GM23338 (cell line): ENCODE results near the gene MCC. TPM values are rescaled to one million over a fixed set of nuclear protein-coding genes. Genes with fewer than 3 reads are reported as not detected.

Experiments used
- ATAC-seq: fragments of 200-7000 bp; cut with Tn5 transposase; 3 replicates; pipeline ENCODE4 v1.9.1; 2020
- DNase-seq: peaks from one replicate; pipeline ENCODE4 v3.0.0-alpha.2; 2015; ENCODE audit warnings: low spot score
- H2AFZ ChIP-seq: fragments of 200-600 bp; sonication (generic); 2 replicates; pipeline ENCODE4 v1.8.0; 2016; ENCODE audit warnings: antibody characterized with exemption, mild to moderate bottlenecking, moderate library complexity
- H3F3A ChIP-seq: fragments of 200-600 bp; sonication (generic); replicated peaks from 2 replicates; pipeline ENCODE4 v1.8.0; 2017; ENCODE audit warnings: antibody characterized with exemption, mixed run types, low read depth
- H3K27ac ChIP-seq: fragments of 200-600 bp; sonication (generic); 2 replicates; pipeline ENCODE4 v1.6.1; 2016; ENCODE audit warnings: low read depth
- H3K27me3 ChIP-seq: fragments of 200-600 bp; sonication (generic); 2 replicates; pipeline ENCODE4 v1.8.0; 2016; ENCODE audit warnings: mild to moderate bottlenecking, mixed run types, moderate library complexity; ENCODE audit not compliant: insufficient read depth
- H3K36me3 ChIP-seq: fragments of 200-600 bp; sonication (generic); 2 replicates; pipeline ENCODE4 v1.8.0; 2016; ENCODE audit warnings: mild to moderate bottlenecking; ENCODE audit not compliant: insufficient read depth
- H3K4me1 ChIP-seq: fragments of 200-600 bp; sonication (generic); 2 replicates; pipeline ENCODE4 v1.8.0; 2016; ENCODE audit warnings: mild to moderate bottlenecking, moderate library complexity; ENCODE audit not compliant: insufficient read depth
- H3K4me2 ChIP-seq: fragments of 200-600 bp; sonication (generic); 2 replicates; pipeline ENCODE4 v1.7.1; 2017; ENCODE audit warnings: mixed run types
- H3K4me3 ChIP-seq: fragments of 200-600 bp; sonication (generic); 2 replicates; pipeline ENCODE4 v1.6.1; 2016; ENCODE audit warnings: mixed run types
- H3K79me2 ChIP-seq: fragments of 200-600 bp; sonication (generic); replicated peaks from 2 replicates; pipeline ENCODE4 v1.8.0; 2017; ENCODE audit warnings: mild to moderate bottlenecking; ENCODE audit not compliant: insufficient read depth
- H3K9me2 ChIP-seq: fragments of 200-600 bp; sonication (generic); 2 replicates; pipeline ENCODE4 v1.8.0; 2017; ENCODE audit not compliant: insufficient read depth
- H4K20me1 ChIP-seq: fragments of 200-600 bp; sonication (generic); replicated peaks from 2 replicates; pipeline ENCODE4 v1.8.0; 2017; ENCODE audit warnings: mild to moderate bottlenecking; ENCODE audit not compliant: insufficient read depth
- H3K27ac Mint-ChIP-seq: 2 replicates; pipeline ENCODE4 v1.8.0; 2020; ENCODE audit warnings: inconsistent platforms, mild to moderate bottlenecking, moderate library complexity, mixed read lengths
- H3K27me3 Mint-ChIP-seq: 3 replicates; pipeline ENCODE4 v1.8.0; 2022; ENCODE audit warnings: low read depth, mild to moderate bottlenecking, moderate library complexity, mixed read lengths, inconsistent platforms; ENCODE audit not compliant: insufficient read depth, poor library complexity
- H3K36me3 Mint-ChIP-seq: 3 replicates; pipeline ENCODE4 v1.8.0; 2021; ENCODE audit warnings: low read depth, mild to moderate bottlenecking, inconsistent platforms, moderate library complexity, mixed read lengths
- H3K4me1 Mint-ChIP-seq: 3 replicates; pipeline ENCODE4 v1.8.0; 2020; ENCODE audit warnings: mild to moderate bottlenecking, inconsistent platforms, mixed read lengths
- H3K4me3 Mint-ChIP-seq: 3 replicates; pipeline ENCODE4 v1.8.0; 2021; ENCODE audit warnings: moderate library complexity, mild to moderate bottlenecking, inconsistent platforms, mixed read lengths
- H3K9me3 Mint-ChIP-seq: 3 replicates; pipeline ENCODE4 v1.8.0; 2020; ENCODE audit warnings: moderate library complexity, mild to moderate bottlenecking, inconsistent platforms, mixed read lengths
- CREB1 ChIP-seq: fragments of 250-450 bp; sonication (Bioruptor Pico); IDR thresholded peaks from 2 replicates; pipeline ENCODE4 v1.5.0; 2020; ENCODE audit warnings: low read depth, mild to moderate bottlenecking, moderate library complexity
- EZH2 ChIP-seq: fragments of 200-600 bp; sonication (generic); IDR thresholded peaks from one replicate; pipeline ENCODE4 v1.8.0; 2017; ENCODE audit warnings: antibody characterized with exemption, mild to moderate bottlenecking, low read depth; ENCODE audit not compliant: unreplicated experiment
- EZH2phosphoT487 ChIP-seq: fragments of 200-600 bp; sonication (generic); IDR thresholded peaks from one replicate; pipeline ENCODE4 v1.8.1; 2018; ENCODE audit warnings: antibody characterized with exemption; ENCODE audit not compliant: unreplicated experiment
- JUNB ChIP-seq: IDR thresholded peaks from one replicate; pipeline ENCODE4 v1.6.1; 2016; ENCODE audit warnings: antibody characterized with exemption; ENCODE audit not compliant: unreplicated experiment
- NANOG ChIP-seq: IDR thresholded peaks from 2 replicates; pipeline ENCODE4 v1.6.1; 2016; ENCODE audit warnings: antibody characterized with exemption, borderline replicate concordance
- POLR2AphosphoS5 ChIP-seq: IDR thresholded peaks from 2 replicates; pipeline ENCODE4 v1.6.1; 2016; ENCODE audit warnings: antibody characterized with exemption, low read depth
- STAT1 ChIP-seq: IDR thresholded peaks from one replicate; pipeline ENCODE4 v1.6.1; 2016; ENCODE audit warnings: antibody characterized with exemption; ENCODE audit not compliant: unreplicated experiment
- ZNF114 ChIP-seq: fragments of 250-450 bp; sonication (Bioruptor Pico); IDR thresholded peaks from 2 replicates; pipeline ENCODE4 v1.5.0; 2020; ENCODE audit warnings: mild to moderate bottlenecking, moderate library complexity
- ZNF331 ChIP-seq: fragments of 250-450 bp; sonication (Bioruptor Pico); IDR thresholded peaks from 2 replicates; pipeline ENCODE4 v1.5.0; 2020; ENCODE audit warnings: low read depth, mild to moderate bottlenecking, moderate library complexity
- polyA plus RNA-seq: library from polyadenylated mRNA; unstranded; fragments of >200 nt; fragmentation: Nextera tagmentation; extraction: Ambion mirVana; gene quantifications from 2 replicates; pipeline ENCODE4 v1.2.1, GENCODE V29; 2016
- total RNA-seq: library from RNA; depleted of rRNA; stranded (reverse); fragments of >200 nt; shearing (Covaris generic); gene quantifications from 2 replicates; pipeline ENCODE4 v1.2.3, GENCODE V29; 2014
- TF ChIP-seq, protein P1 (sequence below): fragments of 250-450 bp; sonication (Bioruptor Pico); IDR thresholded peaks from 2 replicates; pipeline ENCODE4 v1.5.0; 2020; ENCODE audit warnings: mild to moderate bottlenecking, moderate library complexity
- TF ChIP-seq, protein P2 (sequence below), 2 experiments: fragments of 200-600 bp in 1 of 2; sonication (generic) in 1 of 2; conservative IDR thresholded peaks; 2 replicates each; pipeline versions ENCODE4 v1.5.1 to v1.6.1; 2016 to 2017; ENCODE audit warnings: antibody characterized with exemption in 2 of 2, low read depth in 2 of 2, mild to moderate bottlenecking in 2 of 2, moderate library complexity in 1 of 2
- TF ChIP-seq, protein P3 (sequence below): IDR thresholded peaks from 2 replicates; pipeline ENCODE4 v1.6.1; 2016; ENCODE audit warnings: antibody characterized with exemption

MCC gene
- total and polyA plus RNA-seq, 2 experiments from 2014 or later: 3.8 to 10.1 TPM

GRCh38 chr5:113299591-113299990 is 188.7 kb downstream of the MCC start:
- H3K36me3 ChIP-seq: no peaks in the 10 kb centered on the region
- ATAC-seq: no peak
- H3K4me2 ChIP-seq: no peak overlapping the region
- H3K27me3 Mint-ChIP-seq: peaks cover 11% of the 10 kb centered on the region
- H3K9me3 Mint-ChIP-seq: no peaks in the 10 kb centered on the region
- no peaks in the 10 kb centered on the region for H3K79me2 ChIP-seq
- no peak overlapping the region for H3K4me3 ChIP-seq
- H4K20me1 ChIP-seq: no peaks in the 10 kb centered on the region
- no peaks in the 10 kb centered on the region for H3F3A ChIP-seq
- DNase-seq: no peak
- peaks cover 17% of the 10 kb centered on the region for H3K27me3 ChIP-seq
- H3K9me2 ChIP-seq: peaks cover 2% of the 10 kb centered on the region; the same call in 1 of the 2 replicates
- no peak overlapping the region for H2AFZ ChIP-seq
- H3K4me1 Mint-ChIP-seq: peaks cover 26% of the 10 kb centered on the region
- H3K36me3 Mint-ChIP-seq: no peaks in the 10 kb centered on the region
- H3K4me3 Mint-ChIP-seq: no peak overlapping the region
- TF ChIP-seq EZH2phosphoT487: no peak
- no peak for TF ChIP-seq NANOG
- peaks cover 18% of the 10 kb centered on the region for H3K4me1 ChIP-seq
- no peak overlapping the region for H3K27ac Mint-ChIP-seq
- H3K27ac ChIP-seq: no peak overlapping the region

DNA sequence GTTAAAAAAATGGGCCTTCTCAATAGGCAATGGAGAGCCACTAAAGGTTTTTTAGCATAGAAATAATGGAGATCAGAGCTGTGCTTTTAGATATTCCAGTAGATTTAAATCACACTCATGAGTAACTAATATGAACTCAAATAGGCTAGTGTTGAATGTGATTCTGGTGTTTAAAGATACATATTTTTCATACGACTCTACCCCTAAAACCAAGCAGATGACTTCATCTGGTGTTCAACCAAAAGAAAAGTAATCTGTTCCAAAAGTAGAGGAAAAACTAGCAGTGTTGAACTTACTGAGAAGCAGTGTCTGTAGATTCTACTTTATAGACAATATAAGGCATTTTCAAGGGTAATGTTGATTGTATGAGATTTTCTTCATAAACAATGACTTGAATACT is 191.6 kb downstream of the MCC start:
- H3K9me3 Mint-ChIP-seq: no peaks in the 10 kb centered on the region
- H4K20me1 ChIP-seq: no peaks in the 10 kb centered on the region
- no peak overlapping the region for H3K4me3 ChIP-seq
- H3F3A ChIP-seq: no peaks in the 10 kb centered on the region; the same call in 1 of the 2 replicates
- peaks cover 44% of the 10 kb centered on the region for H3K27me3 ChIP-seq
- H3K9me2 ChIP-seq: no peaks in the 10 kb centered on the region
- no peak overlapping the region for H3K4me2 ChIP-seq
- no peak overlapping the region; the same call in 2 of the 3 replicates for H3K4me3 Mint-ChIP-seq
- H3K79me2 ChIP-seq: peaks cover 4% of the 10 kb centered on the region
- ATAC-seq (no peak), DNase-seq (no peak)
- peaks cover 16% of the 10 kb centered on the region for H3K27me3 Mint-ChIP-seq
- TF ChIP-seq JUNB (no peak), EZH2phosphoT487 (no peak), ZNF114 (CRISPR knock-in tag) (no peak), POLR2AphosphoS5 (no peak), CREB1 (CRISPR knock-in tag) (no peak), ZNF331 (CRISPR knock-in tag) (no peak), EZH2 (no peak), STAT1 (no peak)
- TF ChIP-seq, protein P1, sequence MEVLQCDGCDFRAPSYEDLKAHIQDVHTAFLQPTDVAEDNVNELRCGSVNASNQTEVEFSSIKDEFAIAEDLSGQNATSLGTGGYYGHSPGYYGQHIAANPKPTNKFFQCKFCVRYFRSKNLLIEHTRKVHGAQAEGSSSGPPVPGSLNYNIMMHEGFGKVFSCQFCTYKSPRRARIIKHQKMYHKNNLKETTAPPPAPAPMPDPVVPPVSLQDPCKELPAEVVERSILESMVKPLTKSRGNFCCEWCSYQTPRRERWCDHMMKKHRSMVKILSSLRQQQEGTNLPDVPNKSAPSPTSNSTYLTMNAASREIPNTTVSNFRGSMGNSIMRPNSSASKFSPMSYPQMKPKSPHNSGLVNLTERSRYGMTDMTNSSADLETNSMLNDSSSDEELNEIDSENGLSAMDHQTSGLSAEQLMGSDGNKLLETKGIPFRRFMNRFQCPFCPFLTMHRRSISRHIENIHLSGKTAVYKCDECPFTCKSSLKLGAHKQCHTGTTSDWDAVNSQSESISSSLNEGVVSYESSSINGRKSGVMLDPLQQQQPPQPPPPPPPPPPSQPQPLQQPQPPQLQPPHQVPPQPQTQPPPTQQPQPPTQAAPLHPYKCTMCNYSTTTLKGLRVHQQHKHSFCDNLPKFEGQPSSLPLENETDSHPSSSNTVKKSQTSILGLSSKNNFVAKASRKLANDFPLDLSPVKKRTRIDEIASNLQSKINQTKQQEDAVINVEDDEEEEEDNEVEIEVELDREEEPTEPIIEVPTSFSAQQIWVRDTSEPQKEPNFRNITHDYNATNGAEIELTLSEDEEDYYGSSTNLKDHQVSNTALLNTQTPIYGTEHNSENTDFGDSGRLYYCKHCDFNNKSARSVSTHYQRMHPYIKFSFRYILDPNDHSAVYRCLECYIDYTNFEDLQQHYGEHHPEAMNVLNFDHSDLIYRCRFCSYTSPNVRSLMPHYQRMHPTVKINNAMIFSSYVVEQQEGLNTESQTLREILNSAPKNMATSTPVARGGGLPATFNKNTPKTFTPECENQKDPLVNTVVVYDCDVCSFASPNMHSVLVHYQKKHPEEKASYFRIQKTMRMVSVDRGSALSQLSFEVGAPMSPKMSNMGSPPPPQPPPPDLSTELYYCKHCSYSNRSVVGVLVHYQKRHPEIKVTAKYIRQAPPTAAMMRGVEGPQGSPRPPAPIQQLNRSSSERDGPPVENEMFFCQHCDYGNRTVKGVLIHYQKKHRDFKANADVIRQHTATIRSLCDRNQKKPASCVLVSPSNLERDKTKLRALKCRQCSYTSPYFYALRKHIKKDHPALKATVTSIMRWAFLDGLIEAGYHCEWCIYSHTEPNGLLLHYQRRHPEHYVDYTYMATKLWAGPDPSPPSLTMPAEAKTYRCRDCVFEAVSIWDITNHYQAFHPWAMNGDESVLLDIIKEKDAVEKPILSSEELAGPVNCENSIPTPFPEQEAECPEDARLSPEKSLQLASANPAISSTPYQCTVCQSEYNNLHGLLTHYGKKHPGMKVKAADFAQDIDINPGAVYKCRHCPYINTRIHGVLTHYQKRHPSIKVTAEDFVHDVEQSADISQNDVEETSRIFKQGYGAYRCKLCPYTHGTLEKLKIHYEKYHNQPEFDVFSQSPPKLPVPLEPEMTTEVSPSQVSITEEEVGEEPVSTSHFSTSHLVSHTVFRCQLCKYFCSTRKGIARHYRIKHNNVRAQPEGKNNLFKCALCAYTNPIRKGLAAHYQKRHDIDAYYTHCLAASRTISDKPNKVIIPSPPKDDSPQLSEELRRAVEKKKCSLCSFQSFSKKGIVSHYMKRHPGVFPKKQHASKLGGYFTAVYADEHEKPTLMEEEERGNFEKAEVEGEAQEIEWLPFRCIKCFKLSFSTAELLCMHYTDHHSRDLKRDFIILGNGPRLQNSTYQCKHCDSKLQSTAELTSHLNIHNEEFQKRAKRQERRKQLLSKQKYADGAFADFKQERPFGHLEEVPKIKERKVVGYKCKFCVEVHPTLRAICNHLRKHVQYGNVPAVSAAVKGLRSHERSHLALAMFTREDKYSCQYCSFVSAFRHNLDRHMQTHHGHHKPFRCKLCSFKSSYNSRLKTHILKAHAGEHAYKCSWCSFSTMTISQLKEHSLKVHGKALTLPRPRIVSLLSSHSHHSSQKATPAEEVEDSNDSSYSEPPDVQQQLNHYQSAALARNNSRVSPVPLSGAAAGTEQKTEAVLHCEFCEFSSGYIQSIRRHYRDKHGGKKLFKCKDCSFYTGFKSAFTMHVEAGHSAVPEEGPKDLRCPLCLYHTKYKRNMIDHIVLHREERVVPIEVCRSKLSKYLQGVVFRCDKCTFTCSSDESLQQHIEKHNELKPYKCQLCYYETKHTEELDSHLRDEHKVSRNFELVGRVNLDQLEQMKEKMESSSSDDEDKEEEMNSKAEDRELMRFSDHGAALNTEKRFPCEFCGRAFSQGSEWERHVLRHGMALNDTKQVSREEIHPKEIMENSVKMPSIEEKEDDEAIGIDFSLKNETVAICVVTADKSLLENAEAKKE (CRISPR knock-in tag): no peak
- TF ChIP-seq, protein P2, sequence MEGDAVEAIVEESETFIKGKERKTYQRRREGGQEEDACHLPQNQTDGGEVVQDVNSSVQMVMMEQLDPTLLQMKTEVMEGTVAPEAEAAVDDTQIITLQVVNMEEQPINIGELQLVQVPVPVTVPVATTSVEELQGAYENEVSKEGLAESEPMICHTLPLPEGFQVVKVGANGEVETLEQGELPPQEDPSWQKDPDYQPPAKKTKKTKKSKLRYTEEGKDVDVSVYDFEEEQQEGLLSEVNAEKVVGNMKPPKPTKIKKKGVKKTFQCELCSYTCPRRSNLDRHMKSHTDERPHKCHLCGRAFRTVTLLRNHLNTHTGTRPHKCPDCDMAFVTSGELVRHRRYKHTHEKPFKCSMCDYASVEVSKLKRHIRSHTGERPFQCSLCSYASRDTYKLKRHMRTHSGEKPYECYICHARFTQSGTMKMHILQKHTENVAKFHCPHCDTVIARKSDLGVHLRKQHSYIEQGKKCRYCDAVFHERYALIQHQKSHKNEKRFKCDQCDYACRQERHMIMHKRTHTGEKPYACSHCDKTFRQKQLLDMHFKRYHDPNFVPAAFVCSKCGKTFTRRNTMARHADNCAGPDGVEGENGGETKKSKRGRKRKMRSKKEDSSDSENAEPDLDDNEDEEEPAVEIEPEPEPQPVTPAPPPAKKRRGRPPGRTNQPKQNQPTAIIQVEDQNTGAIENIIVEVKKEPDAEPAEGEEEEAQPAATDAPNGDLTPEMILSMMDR (conservative IDR thresholded peaks at IDR 0.05; ENCODE audit: low read depth in 2 of 2): no peak
- TF ChIP-seq, protein P3, sequence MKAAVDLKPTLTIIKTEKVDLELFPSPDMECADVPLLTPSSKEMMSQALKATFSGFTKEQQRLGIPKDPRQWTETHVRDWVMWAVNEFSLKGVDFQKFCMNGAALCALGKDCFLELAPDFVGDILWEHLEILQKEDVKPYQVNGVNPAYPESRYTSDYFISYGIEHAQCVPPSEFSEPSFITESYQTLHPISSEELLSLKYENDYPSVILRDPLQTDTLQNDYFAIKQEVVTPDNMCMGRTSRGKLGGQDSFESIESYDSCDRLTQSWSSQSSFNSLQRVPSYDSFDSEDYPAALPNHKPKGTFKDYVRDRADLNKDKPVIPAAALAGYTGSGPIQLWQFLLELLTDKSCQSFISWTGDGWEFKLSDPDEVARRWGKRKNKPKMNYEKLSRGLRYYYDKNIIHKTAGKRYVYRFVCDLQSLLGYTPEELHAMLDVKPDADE: no peak
- no peaks in the 10 kb centered on the region for H3K36me3 Mint-ChIP-seq
- H2AFZ ChIP-seq: no peak overlapping the region
- H3K4me1 ChIP-seq: peaks cover 26% of the 10 kb centered on the region
- peaks cover 35% of the 10 kb centered on the region for H3K4me1 Mint-ChIP-seq
- H3K27ac ChIP-seq: no peak overlapping the region
- H3K27ac Mint-ChIP-seq: no peak overlapping the region
- no peaks in the 10 kb centered on the region for H3K36me3 ChIP-seq
